Activated CD4-positive, CD25-positive, alpha-beta regulatory T cell (primary cell): Measurements from ENCODE around the gene SND1.

Source experiments
- DNase-seq, 4 experiments: peaks; one replicate each; lab custom pipeline; 2025; lab: John Stamatoyannopoulos, UW

SND1 gene

DNA sequence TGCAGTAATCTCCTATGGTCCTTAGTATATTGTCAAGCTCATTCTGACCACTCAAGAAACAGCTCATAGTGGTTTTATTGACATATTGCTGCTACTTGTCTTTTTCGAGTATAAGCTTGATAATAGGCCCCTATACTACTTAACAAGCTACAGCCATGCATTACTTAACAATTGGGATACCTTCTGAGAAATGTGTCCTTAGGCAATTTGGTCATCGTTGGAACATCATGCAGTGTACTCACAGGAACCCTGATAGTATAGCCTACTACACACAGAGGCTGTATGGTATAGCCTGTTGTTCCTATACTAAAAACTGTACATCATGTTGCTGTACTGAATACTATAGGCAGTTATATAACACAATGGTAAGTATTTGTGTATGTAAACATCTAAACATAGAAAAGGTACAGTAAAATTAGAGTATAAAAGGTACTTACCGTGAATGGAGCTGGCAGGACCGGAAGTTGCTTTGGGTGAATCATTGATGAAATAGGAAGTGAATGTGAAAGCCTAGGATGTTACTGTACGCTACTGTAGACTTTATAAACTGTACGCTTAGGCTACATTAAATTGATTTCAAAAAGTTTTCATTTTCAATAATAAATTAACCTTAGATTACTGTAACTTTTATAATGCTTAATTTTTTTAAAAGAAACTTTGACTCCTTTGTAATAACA is 218.4 kb downstream of the SND1 start:
- no peak for DNase-seq

DNA sequence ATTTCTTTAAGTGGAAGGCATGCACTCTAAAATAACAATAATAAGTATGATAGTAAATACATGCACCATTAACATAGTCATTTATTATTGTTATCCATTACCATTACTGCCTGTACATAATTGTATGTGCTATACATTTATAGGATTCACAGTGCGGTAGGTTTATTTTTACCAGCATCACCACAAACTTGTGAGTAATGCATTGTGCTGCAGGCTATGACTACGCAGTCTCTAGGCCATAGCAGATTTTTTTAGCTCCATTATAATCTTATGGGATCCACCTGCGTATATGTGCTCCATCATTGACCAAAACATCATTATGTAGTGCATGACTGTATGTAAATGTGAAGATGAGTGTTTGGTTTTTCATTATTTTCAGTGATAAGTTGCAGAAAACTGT is 219.2 kb downstream of the SND1 start:
- DNase-seq: no peak

DNA sequence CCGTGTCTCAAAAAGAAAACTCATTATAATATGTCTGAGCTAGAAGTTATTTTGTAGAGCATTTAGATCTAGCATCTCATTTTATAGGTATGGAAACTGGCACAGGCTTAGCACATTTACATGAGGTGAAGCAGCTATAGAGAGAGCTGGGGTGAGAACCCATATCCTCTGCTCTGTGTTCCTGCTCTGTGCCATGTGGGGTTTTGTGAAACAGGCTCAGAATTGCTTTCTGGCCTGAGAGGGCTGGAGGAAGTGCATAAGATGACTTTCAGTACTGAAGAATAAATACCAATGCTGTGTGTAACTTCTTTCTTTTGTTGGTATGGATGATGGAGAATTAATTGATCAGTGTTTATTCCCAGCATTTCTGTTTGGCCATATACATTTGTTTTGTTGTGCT is 220.1 kb downstream of the SND1 start:
- no peak for DNase-seq

DNA sequence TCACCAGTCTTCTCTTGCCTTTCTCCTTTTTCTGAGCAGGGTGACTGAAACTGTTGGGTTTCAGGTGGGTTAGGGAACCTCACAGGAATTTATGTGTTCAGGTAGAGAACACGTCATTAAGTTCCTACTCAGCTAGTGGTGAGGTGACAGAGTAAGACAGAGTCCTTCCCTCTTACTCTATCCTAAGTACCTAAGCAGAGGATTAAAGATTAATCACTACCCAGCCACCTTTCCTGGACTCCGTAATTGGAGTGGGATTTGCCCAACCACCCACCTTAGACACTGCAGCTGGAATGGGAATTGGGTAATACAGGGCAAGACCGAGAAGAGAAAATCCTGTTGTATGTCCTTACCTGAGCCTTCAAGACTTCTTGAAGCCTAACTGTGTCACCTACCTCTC is 221.2 kb downstream of the SND1 start:
- no peak for DNase-seq

DNA sequence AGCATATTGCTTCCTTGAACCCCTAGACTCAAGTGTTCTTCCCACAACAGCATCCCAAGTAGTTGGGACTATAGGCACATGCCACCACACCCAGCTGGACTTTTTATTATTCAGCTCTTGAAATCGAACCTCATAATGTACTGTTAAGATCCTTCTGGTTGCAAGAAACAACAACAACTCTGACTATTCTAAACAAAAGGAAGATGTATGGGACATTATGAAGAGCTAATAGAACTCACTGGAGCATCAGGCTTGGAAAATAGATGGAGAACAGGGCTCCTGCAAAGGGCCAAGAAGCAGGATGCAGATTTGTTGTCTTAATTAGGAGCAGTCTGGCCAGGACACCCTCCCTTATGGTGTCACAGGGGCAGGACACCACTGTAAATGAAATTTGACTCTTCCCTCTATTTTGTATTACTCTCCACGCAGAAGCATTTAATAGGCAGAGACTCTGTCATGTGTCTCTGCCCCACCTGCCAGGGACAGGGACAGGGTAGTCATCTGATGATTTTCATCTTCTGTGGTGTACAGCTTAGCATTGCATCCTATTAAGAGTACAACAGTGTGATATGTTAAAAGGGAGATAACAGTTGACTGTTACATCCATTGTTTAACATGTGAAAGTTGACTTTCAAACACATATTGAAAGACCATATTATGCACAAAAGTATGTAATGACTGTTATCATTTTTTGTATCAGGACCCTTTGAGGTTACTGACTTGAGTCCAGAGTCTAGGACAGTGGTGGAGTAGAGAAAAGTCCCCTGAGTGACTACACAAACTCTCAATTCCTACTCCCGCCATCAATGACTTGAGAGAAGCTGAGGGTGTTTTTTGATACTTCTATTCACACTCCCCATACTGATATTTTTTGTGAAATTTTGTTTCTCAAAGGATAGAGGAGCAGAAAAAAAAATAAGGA is 222.0 kb downstream of the SND1 start:
- no peak for DNase-seq

DNA sequence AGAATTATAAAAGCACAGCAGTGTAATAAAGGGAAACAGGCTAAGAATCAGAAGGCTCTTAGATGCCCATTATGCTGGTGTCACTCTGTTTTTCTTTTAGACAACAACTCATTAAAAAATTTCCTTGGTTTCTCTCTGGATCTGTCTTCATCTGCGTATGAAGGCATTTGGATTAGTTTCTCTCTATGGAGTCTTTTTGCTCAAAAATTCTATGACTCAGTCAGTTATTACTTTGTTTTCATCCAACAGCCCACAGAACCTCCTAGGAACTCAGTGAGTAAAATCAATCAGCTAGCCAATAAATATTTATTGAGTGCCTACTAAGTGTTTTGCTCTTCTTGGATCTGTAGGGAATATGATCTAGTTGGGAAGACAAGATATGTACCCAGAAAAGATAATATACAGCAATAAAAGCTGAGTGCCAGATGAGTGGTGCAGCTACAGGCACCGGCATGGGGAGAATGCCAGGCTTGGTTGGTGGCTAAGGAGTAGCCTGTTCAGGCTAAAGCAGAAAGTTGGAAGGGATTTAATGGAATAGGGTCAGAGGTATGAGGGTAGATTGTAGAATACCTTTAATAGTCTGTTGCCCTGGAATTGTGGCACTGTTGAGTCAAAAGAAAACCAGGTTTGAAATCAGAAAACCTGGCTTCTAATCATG is 223.1 kb downstream of the SND1 start:
- DNase-seq: no peak

DNA sequence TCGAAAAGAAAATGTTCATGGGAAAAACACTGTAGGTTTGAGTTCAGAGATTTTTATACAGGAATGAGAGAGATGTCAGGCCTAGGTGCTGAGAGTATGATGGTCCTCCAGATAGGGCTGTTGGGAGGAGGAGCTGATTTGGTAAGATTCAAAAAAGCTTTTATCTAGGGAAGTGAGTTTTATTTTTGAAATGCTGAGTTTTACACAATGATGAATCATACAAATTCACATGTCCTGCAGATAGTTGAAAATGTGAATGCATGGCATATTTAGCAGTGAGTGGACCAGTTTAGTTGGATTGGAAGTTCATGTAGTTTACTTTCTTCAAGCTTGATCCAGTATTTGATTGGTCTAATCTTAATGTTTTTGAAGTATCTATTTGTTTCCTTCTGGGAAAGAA is 224.4 kb downstream of the SND1 start:
- DNase-seq: no peak

DNA sequence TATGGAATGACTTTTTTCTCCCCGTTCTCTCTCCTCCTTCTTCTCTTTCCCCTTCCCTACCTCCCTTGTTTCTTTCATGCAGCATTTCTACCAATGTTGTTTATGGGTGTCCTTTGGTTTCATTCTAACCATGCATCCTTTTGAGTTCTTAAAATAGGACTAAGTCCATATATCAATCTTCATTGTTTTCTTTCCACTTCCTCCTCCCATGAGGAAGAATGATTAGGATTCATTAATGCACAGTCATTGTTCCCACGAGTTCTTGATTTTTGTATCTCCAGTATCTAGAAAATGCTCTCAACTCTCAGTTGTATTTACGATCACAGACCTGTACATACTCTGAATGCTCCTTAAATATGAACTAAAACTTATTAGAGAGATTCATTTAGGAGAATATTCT is 226.0 kb downstream of the SND1 start:
- DNase-seq: no peak

DNA sequence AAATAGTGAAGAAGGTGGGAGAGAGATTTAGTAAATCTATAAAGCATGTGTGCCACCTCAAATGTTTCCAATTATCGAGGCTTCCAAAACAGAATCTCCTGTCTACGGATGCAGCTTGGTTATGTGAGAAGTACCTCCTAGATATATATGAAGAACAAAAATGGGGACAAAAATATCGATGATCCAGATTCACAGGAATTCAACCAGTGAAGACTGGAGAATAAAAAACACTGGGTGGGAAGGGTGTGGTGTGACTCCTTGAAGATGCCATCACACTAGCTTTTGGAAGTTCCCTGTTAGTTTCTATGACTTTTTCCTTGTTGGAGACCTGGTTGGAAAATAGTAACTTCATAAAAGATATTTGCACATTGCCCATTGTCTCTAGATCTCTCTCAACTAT is 226.8 kb downstream of the SND1 start:
- DNase-seq: no peak

DNA sequence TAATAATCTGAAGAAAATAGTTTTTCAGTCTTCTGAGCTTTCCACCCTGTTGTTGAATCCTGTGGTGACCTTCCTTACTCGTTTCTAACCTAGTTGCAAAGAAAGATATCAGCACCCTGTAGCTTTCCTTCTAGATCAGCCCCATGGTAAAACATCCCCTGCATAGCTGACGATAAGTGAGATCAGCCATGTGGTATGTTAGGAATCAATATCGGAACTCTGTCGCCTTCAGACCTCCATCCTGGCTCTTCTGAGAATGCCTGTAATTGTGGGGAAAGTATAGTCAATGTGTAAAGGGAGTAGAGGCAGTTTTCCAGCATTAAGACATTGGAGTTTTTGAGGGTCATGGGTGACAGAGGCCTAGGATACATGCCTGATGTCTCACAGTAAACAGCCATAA is 227.4 kb downstream of the SND1 start:
- DNase-seq: no peak

DNA sequence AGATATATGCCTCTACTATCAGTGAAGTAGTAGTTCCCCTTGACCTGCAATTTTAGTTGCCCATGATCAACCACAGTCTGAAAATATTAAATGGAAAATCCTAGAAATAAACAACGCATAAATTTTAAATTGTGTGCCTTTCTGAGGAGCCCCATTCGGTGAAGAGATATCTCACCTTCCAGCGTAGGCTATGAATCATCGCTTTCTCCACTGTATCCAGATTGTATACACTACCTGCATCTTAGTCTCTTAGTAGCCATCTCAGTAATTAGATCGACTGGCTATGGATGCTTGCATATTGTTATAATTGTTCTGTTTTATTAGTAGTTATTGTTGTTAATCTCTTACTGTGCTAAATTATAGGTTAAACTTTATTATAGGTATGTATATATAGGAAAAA is 227.9 kb downstream of the SND1 start:
- DNase-seq: no peak

DNA sequence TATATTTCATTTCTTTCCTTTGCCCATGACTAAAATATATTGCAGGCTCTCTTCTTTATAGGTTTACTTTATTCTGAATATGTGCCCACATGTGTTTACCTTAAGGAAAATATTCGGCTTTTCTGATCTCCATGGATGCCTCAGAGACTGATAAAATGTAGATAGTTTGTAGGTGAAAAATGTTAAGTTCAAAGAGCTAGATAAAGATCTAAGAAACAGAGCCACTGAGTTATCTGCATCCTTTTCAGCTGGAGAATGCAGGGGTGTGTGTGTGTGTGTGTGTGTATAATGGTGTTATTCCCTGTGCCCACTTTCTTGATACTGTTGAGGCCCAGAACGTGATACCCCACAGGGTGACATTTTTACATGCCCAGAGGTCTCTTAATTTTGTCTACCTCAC is 228.5 kb downstream of the SND1 start:
- DNase-seq: no peak

DNA sequence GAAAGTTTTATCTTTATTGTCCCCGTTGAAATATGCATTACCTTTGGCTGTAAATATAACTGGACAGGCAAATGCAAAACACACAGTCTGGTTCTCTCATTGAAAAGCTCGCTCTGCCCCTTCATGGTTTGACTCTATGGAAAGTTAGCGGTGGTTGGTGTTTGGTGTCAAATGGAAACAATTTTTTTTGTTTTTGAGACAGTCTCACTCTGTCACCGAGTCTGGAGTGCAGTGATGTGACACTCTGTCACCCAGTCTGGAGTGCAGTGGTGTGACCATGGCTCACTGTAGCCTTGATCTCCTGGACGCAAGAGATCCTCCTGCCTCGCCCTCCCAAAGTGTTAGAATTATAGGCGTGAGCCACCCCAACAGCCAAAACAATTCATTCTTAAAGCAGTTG is 229.6 kb downstream of the SND1 start:
- DNase-seq: no peak

DNA sequence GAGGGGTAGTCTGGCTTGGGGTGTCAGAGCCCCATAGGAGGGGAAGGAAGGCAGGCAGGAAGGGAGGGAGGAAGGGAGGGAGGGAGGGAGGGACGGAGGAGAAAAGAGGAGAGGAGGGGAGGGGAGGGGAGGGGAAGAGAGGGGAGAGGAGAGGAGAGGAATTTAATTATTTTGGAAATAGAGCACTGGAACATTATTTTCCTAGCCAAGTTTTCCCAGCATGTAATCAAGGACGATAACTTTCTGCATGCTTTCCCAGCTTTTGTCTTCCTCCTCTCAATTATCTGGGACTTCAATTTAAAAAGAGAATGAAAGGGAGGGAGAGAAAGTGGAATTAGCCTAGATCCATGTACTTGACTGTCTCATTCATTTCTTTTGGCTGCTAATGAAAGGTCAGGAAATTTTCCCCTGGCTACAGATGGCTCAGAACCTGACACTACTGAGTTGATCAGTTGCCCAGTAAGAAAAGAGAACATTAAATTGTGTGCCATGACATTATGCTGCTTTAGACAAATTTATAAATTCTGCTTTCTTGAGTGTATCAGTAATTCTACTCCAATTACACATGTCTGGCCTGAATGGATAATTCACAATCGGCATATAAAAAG is 230.4 kb downstream of the SND1 start:
- no peak for DNase-seq

DNA sequence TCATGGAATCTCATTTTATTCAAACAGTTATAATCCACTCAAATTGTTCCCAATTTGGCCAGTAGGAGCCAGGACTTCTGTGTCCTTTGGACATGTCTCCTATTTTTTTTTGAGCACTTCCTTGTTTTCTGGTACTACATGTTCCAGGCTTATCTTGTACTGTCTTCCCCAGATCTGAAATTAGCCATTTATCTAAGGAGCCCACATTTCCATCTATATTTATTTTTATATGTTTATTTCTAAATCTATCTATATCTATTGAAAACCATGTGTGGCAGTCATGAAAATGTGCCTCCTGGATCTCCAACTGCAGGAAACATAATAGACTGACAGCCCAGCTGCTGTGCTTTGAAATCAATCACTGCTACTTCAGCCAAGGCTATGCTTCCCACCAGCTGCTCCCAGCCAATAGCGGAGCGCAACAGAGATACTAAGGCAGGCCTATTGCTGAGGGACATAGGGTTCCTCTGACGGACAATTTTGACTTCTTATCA is 232.1 kb downstream of the SND1 start:
- DNase-seq: no peak

DNA sequence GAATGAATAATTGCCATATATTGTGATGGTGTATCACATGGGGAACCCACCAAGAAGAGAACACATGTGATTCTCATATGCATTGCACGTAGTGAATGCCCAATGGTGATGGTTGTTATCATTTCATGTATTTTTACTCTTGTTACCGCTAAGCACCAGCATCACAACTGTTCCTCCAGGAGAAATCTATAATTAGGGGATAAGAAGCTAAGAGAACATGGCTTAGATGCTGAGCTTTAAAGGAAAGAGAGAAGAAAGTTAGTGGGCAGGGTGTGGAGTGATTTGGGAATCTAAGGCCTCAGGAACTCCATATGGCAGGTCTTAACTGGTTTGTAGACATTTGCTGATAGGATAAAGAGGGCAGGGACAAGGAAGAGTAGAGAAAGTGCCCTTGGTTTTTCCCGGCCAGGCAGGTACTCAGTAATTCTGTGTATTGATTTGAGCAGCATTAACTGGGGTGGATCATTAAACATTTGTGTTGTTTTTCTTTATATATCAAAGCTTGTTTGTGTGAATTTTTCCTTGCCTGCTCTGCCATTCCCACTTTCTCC is 233.3 kb downstream of the SND1 start:
- DNase-seq: no peak

DNA sequence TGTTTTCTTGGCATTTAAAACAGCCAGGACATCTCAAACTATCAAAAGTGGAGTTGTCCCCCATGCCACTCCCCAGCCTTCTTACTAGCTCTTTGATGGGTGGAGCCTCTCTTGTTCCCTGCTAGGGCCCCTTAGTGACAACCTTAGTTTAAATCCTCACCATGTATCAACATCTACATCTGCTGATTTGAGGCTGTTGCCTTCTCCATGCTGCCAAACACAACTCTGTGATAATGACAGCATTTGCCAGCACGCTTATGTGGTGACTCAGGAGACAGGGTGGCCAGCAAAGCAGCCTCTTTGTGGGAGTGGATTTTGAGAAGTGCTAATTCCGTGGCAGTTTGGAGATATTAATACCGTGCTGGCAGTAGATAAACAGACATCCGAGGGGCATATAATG is 233.8 kb downstream of the SND1 start:
- DNase-seq: no peak

DNA sequence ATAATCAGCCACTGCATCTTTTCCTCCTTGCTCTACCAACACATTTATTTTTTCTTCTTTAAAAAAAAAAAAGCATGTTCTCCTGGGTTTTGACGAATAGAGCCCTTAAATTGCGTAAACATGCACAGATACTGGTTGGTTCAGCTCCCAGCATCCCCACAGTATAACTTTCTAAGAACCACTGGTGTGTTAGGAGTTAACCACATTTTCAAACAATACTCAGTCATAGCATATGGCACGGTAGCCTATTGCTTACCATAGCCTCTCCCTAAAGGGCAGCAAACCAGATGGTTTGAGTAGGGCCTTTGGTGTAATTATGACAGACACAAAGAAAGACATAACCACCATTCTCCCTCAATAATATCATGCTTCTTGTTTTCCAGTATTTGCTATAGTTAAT is 234.3 kb downstream of the SND1 start:
- DNase-seq: no peak

DNA sequence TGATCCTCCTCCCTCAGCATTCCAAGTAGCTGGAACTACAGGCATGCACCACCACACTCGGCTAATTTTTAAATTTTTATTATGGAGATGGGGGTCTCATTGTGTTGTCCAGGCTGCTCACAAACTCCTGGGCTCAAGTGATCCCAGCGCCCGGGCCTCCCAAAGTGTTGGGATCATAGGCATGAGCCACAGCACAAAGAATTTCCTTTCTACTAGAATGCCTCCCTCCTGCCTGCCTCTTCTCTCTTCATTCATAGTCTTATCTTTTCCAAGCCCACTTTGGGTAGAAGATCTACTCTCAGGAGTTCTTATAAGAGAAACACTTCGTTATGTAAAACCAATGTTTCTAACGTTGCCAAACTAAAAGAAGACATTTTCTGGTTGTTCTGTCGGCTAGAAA is 235.1 kb downstream of the SND1 start:
- no peak for DNase-seq

DNA sequence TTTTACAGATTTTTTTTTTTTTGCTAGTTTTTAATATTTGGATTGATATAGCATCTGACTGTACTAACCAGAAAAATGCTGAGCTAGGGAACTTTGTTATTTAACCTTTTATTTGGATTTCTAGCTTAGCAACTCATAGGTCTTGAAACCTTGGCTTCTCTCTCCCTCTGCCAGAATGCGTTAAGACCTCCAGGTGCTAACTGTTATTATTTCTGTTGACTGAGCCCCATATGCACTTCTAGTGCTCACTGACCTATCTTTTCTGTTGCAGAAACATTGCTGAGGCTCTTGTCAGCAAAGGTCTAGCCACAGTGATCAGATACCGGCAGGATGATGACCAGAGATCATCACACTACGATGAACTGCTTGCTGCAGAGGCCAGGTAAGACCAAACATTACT is 235.6 kb downstream of the SND1 start:
- no peak for DNase-seq

DNA sequence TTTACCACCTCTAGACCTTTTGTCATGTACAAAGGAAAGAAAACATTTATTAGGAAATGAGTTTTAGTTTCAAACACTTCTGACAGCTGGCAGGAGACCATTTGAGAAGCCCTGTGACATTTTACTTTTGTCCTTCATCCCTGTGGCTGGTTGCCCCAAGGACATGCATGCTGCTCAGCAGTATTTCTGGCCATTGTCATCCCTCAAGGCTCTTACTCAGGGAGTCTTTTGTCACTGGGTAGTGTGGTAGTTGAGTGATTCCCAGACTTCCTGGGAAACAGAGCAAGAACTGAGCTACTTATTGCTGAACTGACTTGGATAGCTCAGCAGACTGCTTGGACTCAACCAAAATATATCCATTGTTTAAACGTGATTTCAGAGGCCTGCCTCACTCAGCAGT is 236.4 kb downstream of the SND1 start:
- no peak for DNase-seq

DNA sequence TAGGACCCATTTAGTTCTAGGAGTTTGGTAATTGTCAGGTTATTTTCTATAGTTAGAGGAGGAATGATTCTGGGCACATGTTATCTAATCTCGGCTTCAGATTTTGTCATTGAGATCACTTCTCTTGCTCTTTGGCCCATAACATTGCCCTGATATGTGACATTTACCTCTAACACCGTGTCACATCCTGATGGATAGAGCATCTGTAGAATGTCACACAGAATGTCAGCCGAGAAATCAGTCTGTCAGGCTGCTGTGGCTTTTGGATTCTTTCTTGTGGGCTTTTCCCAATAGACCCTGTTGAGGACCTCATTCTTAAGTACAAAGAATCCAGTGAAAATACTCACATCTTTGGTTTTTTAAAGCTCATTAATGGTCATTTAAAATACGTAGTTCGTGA is 236.8 kb downstream of the SND1 start:
- DNase-seq: no peak
